Keratinocyte (primary cell): ENCODE measurements around the gene MYOCOS.

Experiments used
- EZH2 ChIP-seq: IDR thresholded peaks from one replicate; pipeline ENCODE4 v1.6.1; 2012; ENCODE audit warnings: inconsistent platforms, mild to moderate bottlenecking, low read length, moderate library complexity
- TF ChIP-seq, protein P1 (sequence below), 3 experiments: IDR thresholded peaks in 1 of 3; conservative IDR thresholded peaks in 1 of 3; optimal IDR thresholded peaks in 1 of 3; 2 replicates in 2 of 3; 3 replicates in 1 of 3; pipeline versions ENCODE3 to v1.5.1; 2011; ENCODE audit warnings: low read length in 3 of 3, mild to moderate bottlenecking in 3 of 3, moderate library complexity in 2 of 3, control low read depth in 1 of 3, inconsistent platforms in 1 of 3; ENCODE audit not compliant: insufficient read depth in 2 of 3; ENCODE audit errors: extremely low read depth in 1 of 3

DNA sequence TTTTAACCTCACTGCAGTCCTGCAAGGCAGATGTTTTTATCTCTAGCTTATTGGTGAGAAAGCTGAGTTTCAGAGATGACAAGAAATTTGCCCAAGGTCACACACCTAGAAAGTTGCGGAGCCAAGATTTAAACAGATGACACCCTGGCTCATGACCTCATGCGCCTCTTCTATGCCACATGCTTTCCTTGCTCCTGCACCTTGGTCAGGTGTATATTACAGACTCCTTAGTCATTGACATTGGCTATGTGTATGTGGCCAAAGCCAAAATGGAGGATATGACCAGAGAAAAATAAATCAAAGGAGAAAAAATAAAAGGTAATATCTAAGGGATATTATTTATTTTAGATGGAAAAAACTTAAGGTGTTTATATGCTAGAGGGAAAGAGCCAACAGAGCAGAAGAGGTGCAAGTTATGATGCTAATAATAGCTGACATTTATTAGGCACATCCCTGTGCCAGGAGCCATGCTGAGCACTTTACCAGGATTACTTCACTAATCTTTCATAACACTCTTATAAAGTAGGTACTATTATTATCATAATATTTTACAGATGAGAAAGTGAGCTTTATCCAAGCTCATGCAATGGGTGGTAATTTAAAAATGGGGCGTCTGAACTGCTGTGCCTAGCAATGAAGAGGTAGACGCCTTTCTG is 44.2 kb downstream of the MYOCOS start:
- TF ChIP-seq, protein P1, sequence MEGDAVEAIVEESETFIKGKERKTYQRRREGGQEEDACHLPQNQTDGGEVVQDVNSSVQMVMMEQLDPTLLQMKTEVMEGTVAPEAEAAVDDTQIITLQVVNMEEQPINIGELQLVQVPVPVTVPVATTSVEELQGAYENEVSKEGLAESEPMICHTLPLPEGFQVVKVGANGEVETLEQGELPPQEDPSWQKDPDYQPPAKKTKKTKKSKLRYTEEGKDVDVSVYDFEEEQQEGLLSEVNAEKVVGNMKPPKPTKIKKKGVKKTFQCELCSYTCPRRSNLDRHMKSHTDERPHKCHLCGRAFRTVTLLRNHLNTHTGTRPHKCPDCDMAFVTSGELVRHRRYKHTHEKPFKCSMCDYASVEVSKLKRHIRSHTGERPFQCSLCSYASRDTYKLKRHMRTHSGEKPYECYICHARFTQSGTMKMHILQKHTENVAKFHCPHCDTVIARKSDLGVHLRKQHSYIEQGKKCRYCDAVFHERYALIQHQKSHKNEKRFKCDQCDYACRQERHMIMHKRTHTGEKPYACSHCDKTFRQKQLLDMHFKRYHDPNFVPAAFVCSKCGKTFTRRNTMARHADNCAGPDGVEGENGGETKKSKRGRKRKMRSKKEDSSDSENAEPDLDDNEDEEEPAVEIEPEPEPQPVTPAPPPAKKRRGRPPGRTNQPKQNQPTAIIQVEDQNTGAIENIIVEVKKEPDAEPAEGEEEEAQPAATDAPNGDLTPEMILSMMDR (optimal IDR thresholded peaks at IDR 0.05 in 1 of 3, IDR thresholded peaks at IDR 0.05 in 1 of 3, conservative IDR thresholded peaks at IDR 0.05 in 1 of 3; ENCODE audit: extremely low read depth in 1 of 3, insufficient read depth in 2 of 3, low read length in 3 of 3) = no peak
- no peak for TF ChIP-seq EZH2
